Measurements from ENCODE around the gene FNIP2. TPM values are rescaled to one million over a fixed set of nuclear protein-coding genes. Genes with fewer than 3 reads are reported as not detected.
A peak's percentile ranks its signal among the peaks of the same experiment; 100 is the strongest.

FNIP2 gene
- polyA plus RNA-seq, 1 of the 3 experiments (the other 2 are of a cell fraction): 0.97 TPM

DNA sequence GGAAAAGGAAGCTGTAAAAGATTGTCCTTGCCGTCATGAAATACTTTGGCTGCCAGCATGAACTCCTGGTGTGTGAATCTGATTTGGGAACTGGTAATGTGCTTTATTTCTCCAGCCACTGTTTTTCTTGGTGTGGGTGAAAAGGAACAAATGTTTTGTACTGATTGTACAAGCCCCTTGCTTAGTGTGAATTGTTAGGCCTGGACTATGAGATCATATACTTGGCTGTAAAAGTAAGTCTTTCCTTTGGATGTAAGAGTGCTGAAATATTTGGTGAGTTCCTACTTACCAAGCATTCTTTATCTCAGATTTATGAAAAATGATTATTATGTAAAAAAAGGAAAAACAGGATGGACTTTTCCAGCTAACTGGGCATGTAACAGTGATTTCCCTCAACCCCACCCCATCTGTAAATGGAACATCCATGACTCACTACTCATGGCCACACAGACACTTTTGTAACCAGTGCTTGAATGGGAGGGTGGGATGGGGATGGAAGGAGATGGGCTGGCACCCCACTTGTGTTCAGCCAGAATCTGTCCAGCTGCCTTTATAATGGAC lies 6.3 kb downstream of the FNIP2 start:
- no peaks in the 10 kb centered on the region for H3K36me3 ChIP-seq (replicated peaks in 1 of 2; ENCODE audit: control insufficient read depth in 1 of 2, insufficient read depth in 2 of 2, low read length in 1 of 2)
- H3K4me3 ChIP-seq (ENCODE audit: low read depth in 2 of 2, low read length in 1 of 2): no peak overlapping the region
- H3K9me3 ChIP-seq: no peaks in the 10 kb centered on the region
- H3F3A ChIP-seq (replicated peaks; ENCODE audit: insufficient read depth): peaks cover 12% of the 10 kb centered on the region
- no peaks in the 10 kb centered on the region for H3K9me2 ChIP-seq
- H3K27me3 ChIP-seq (ENCODE audit: insufficient read depth): no peaks in the 10 kb centered on the region
- H3K27ac ChIP-seq (ENCODE audit: low read depth in 2 of 2, low read length in 1 of 2): peak overlapping the region in 1 of 2 experiments; percentile 65; a peak in 2 of 4 replicates
- TF ChIP-seq GABPA (IDR thresholded peaks at IDR 0.05; ENCODE audit: low read depth): no peak
- peak; percentile 37; the same call in 1 of the 2 replicates for TF ChIP-seq FOSL2 (IDR thresholded peaks at IDR 0.05; ENCODE audit: borderline replicate concordance, low read depth)
- TF ChIP-seq, protein P1, sequence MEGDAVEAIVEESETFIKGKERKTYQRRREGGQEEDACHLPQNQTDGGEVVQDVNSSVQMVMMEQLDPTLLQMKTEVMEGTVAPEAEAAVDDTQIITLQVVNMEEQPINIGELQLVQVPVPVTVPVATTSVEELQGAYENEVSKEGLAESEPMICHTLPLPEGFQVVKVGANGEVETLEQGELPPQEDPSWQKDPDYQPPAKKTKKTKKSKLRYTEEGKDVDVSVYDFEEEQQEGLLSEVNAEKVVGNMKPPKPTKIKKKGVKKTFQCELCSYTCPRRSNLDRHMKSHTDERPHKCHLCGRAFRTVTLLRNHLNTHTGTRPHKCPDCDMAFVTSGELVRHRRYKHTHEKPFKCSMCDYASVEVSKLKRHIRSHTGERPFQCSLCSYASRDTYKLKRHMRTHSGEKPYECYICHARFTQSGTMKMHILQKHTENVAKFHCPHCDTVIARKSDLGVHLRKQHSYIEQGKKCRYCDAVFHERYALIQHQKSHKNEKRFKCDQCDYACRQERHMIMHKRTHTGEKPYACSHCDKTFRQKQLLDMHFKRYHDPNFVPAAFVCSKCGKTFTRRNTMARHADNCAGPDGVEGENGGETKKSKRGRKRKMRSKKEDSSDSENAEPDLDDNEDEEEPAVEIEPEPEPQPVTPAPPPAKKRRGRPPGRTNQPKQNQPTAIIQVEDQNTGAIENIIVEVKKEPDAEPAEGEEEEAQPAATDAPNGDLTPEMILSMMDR (IDR thresholded peaks at IDR 0.05): no peak
- no peak for TF ChIP-seq POLR2AphosphoS5 (IDR thresholded peaks at IDR 0.05; ENCODE audit: low read depth, low read length)
- peaks cover 3 to 11% of the 10 kb centered on the region in 2 experiments; a peak in 3 of 4 replicates for H3K4me1 ChIP-seq (ENCODE audit: control insufficient read depth in 1 of 2, insufficient read depth in 2 of 2, low read depth in 1 of 2, low read length in 1 of 2)
- H3K9ac ChIP-seq: peak overlapping the region; percentile 6; the same call in 1 of the 2 replicates
- peaks cover 86% of the 10 kb centered on the region for H3K79me2 ChIP-seq (ENCODE audit: insufficient read depth)
- POLR2A ChIA-PET: no interaction called here
- CTCF ChIA-PET: interaction anchor here (1.1 kb wide), 1 partner anchor 9 kb away, joined by 3 read pairs; no protein-coding TSS in a partner anchor
- DNase-seq: no peak
- no peaks in the 10 kb centered on the region for H4K20me1 ChIP-seq (ENCODE audit: insufficient read depth)
- 100% methylated on average over 1 of the region's 1 CpG for WGBS (ENCODE audit: low lambda C conversion rate)
- no peak overlapping the region for H2AFZ ChIP-seq (ENCODE audit: low read depth)
- H3K4me2 ChIP-seq: no peak overlapping the region; the same call in 1 of the 2 replicates

DNA sequence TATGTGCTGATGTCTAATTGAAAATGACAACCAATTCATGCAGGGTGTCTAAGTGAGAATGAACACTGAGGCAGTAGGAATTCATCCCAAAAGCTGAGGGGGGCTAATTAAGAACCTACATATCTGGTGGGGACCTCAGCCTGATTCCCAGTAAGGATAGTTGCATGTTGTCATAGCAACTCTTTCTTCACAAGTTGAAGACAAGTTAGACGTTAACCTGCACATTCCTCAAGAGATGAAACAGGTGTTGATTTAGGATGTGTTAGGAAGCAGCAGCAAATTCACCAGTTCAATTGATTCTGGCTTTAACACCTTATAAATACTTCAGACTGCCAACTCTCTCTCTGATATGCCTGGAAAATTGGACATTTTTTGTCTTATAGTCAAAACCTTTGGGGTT lies 7.3 kb downstream of the FNIP2 start:
- no peak overlapping the region for H3K27ac ChIP-seq (ENCODE audit: low read depth in 2 of 2, low read length in 1 of 2)
- 73% methylated on average over 1 of the region's 1 CpG for WGBS (ENCODE audit: low lambda C conversion rate)
- POLR2A ChIA-PET: no interaction called here

More for the DNA sequence above, 7.3 kb downstream of the FNIP2 start:
- Histone ChIP-seq H3K27me3 (ENCODE audit: insufficient read depth) (no peaks in the 10 kb centered on the region), H4K20me1 (ENCODE audit: insufficient read depth) (no peaks in the 10 kb centered on the region), H3F3A (replicated peaks; ENCODE audit: insufficient read depth) (peaks cover 12% of the 10 kb centered on the region), H2AFZ (ENCODE audit: low read depth) (no peak overlapping the region), H3K4me1 (ENCODE audit: control insufficient read depth in 1 of 2, insufficient read depth in 2 of 2, low read depth in 1 of 2, low read length in 1 of 2) (peaks cover 0 to 11% of the 10 kb centered on the region in 2 experiments; a peak in 3 of 4 replicates), H3K9me2 (no peaks in the 10 kb centered on the region), H3K4me3 (ENCODE audit: low read depth in 2 of 2, low read length in 1 of 2) (no peak overlapping the region), H3K9me3 (no peaks in the 10 kb centered on the region), H3K4me2 (no peak overlapping the region), H3K79me2 (ENCODE audit: insufficient read depth) (peaks cover 86% of the 10 kb centered on the region), H3K9ac (no peak overlapping the region), H3K36me3 (replicated peaks in 1 of 2; ENCODE audit: control insufficient read depth in 1 of 2, insufficient read depth in 2 of 2, low read length in 1 of 2) (no peaks in the 10 kb centered on the region)
- CTCF ChIA-PET: no interaction called here
- TF ChIP-seq, protein P2, sequence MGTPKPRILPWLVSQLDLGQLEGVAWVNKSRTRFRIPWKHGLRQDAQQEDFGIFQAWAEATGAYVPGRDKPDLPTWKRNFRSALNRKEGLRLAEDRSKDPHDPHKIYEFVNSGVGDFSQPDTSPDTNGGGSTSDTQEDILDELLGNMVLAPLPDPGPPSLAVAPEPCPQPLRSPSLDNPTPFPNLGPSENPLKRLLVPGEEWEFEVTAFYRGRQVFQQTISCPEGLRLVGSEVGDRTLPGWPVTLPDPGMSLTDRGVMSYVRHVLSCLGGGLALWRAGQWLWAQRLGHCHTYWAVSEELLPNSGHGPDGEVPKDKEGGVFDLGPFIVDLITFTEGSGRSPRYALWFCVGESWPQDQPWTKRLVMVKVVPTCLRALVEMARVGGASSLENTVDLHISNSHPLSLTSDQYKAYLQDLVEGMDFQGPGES (IDR thresholded peaks at IDR 0.05; ENCODE audit: low read depth, low read length): no peak
- TF ChIP-seq CHD2 (IDR thresholded peaks at IDR 0.05; ENCODE audit: low read length, partially characterized antibody) (no peak), MXI1 (IDR thresholded peaks at IDR 0.05; ENCODE audit: low read depth, low read length) (no peak), YY1 (IDR thresholded peaks at IDR 0.05; ENCODE audit: low read depth) (no peak), SMC3 (IDR thresholded peaks at IDR 0.05; ENCODE audit: low read depth, low read length) (no peak), TCF12 (IDR thresholded peaks at IDR 0.05) (no peak)
- TF ChIP-seq, protein P3, sequence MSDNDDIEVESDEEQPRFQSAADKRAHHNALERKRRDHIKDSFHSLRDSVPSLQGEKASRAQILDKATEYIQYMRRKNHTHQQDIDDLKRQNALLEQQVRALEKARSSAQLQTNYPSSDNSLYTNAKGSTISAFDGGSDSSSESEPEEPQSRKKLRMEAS (IDR thresholded peaks at IDR 0.05; ENCODE audit: low read depth): no peak
- TF ChIP-seq, protein P4, sequence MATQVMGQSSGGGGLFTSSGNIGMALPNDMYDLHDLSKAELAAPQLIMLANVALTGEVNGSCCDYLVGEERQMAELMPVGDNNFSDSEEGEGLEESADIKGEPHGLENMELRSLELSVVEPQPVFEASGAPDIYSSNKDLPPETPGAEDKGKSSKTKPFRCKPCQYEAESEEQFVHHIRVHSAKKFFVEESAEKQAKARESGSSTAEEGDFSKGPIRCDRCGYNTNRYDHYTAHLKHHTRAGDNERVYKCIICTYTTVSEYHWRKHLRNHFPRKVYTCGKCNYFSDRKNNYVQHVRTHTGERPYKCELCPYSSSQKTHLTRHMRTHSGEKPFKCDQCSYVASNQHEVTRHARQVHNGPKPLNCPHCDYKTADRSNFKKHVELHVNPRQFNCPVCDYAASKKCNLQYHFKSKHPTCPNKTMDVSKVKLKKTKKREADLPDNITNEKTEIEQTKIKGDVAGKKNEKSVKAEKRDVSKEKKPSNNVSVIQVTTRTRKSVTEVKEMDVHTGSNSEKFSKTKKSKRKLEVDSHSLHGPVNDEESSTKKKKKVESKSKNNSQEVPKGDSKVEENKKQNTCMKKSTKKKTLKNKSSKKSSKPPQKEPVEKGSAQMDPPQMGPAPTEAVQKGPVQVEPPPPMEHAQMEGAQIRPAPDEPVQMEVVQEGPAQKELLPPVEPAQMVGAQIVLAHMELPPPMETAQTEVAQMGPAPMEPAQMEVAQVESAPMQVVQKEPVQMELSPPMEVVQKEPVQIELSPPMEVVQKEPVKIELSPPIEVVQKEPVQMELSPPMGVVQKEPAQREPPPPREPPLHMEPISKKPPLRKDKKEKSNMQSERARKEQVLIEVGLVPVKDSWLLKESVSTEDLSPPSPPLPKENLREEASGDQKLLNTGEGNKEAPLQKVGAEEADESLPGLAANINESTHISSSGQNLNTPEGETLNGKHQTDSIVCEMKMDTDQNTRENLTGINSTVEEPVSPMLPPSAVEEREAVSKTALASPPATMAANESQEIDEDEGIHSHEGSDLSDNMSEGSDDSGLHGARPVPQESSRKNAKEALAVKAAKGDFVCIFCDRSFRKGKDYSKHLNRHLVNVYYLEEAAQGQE (IDR thresholded peaks at IDR 0.05; ENCODE audit: low read depth, low read length): no peak
- TF ChIP-seq, protein P5, sequence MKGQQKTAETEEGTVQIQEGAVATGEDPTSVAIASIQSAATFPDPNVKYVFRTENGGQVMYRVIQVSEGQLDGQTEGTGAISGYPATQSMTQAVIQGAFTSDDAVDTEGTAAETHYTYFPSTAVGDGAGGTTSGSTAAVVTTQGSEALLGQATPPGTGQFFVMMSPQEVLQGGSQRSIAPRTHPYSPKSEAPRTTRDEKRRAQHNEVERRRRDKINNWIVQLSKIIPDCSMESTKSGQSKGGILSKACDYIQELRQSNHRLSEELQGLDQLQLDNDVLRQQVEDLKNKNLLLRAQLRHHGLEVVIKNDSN (IDR thresholded peaks at IDR 0.05; ENCODE audit: borderline replicate concordance, low read depth): no peak
- no peak for DNase-seq

Measured in SK-N-SH (cell line).